Suprapubic skin (tissue), 4 donors: ENCODE results near the gene ATG2B.

Experiments used
- POLR2A ChIP-seq, 2 donors: fragments of 450-650 bp; IDR thresholded peaks; one replicate each; pipeline ENCODE4 v1.6.1; 2017; ENCODE audit warnings: antibody characterized with exemption in 2 of 2, mild to moderate bottlenecking in 2 of 2, moderate library complexity in 2 of 2
- POLR2AphosphoS5 ChIP-seq, 3 donors: sonication (generic); formaldehyde crosslinking; IDR thresholded peaks; one replicate each; pipeline ENCODE4 v1.6.1; 2017; ENCODE audit warnings: antibody characterized with exemption in 3 of 3

DNA sequence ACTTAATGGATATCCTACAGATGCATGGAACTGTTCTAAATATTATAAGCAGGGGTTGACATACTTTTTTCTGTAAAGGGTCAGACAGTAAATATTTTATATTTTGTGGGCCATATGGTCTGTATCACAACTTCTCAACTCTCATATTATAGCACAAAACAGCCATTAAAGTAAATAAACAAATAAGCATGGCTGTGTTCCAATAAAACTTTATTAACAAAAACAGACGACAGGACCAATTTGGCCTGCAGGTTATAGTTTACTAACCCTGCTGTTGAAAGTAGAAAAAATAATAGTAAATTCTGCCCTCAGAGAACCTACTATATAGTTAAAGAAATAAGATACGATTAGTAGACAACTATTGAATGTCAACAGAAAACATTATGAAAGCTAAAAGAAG is 17.5 kb downstream of the ATG2B start:
- no peak for TF ChIP-seq POLR2AphosphoS5 (IDR thresholded peaks at IDR 0.05)
- no peak for TF ChIP-seq POLR2A (IDR thresholded peaks at IDR 0.05)
